Umbilical cord (tissue), 2 donors: ENCODE measurements around the gene TRMT10C. TPM values are rescaled to one million over a fixed set of nuclear protein-coding genes. Genes with fewer than 3 reads are reported as not detected.
"Not testable (repeated sequence)": the region's sequence is repeated elsewhere in the genome, so short reads cannot be mapped to it uniquely, and the experiment has no call there.

Source experiments
- DNase-seq: peaks from one replicate; pipeline ENCODE4 v3.0.0-alpha.2; 2015; ENCODE audit warnings: low spot score
- total RNA-seq: library from RNA; depleted of rRNA; stranded (reverse); fragments of >200 nt; gene quantifications from one replicate; pipeline ENCODE4 v1.2.3, GENCODE V29; 2014; ENCODE audit warnings: low replicate concordance; ENCODE audit not compliant: insufficient read depth

TRMT10C gene
- total RNA-seq, 1 donor from 2014 or later = 16.1 TPM

DNA sequence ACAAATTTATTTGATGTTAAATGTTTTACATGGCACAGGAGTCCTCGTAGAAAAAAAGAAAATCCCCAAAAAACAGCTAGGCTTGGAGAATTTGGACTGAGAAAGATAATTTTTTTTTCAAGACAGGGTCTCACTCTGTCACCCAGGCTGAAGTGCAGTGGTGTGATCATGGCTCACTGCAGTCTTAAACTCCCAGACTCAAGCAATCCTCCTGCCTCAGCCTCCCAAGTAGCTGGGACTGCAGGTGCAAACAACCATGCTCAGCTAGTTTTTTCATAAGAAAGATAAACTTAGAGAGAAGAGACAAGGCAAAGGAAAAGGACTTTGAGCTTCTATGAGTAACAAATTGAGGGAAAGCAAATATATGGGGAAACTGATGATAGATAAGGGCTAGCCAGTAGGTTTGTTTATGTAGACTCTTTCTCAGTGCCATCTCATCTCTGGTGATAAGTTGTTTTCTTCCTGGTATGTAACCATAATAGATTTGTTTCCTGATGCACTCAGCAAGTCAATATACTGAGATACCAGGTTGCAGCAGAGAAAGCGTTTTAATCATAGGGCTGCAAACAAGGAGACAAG lies 13.1 kb upstream of the TRMT10C start:
- DNase-seq = no peak

DNA sequence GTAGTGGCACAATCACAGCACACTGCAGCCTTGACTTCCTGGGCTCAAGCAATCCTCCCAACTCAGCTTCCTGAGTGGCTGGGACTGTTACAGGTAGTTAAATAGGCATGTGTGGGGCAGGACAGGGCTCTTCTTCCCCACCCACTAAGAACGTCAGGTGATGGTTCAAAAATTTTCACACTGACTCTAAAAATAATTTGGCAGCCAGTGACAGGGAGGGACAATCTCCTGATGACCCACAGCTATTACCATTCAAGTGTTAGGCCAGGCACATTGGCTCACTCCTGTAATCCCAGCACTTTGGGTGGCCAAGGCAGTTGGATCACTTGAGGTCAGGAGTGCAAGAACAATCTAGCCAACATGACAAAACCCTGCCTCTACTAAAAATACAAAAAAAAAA lies 12.2 kb upstream of the TRMT10C start:
- no peak for DNase-seq

DNA sequence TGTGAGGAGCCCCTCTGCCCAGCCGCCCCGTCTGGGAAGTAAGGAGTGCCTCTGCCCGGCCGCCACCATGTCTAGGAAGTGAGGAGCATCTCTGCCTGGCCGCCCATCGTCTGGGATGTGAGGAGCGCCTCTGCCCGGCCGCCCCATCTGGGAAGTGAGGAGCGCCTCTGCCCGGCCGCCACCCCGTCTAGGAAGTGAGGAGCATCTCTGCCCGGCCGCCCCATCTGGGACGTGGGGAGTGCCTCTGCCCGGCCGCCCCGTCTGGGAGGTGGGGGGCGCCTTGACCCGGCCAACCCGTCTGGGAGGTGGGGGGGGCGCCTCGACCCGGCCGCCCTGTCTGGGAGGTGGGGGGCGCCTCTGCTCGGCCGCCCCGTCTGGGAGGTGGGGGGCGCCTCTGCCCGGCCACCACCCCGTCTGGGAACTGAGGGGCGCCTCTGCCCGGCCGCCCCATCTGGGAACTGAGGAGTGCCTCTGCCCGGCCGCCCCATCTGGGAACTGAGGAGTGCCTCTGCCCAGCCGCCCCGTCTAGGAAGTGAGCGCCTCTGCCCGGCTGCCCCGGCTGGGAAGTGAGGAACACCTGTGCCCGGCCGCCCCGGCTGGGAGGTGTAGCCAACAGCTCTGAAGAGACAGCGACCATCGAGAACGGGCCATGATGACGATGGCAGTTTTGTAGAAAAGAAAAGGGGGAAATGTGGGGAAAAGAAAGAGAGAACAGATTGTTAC lies 10.1 kb upstream of the TRMT10C start:
- not testable (repeated sequence) for DNase-seq

DNA sequence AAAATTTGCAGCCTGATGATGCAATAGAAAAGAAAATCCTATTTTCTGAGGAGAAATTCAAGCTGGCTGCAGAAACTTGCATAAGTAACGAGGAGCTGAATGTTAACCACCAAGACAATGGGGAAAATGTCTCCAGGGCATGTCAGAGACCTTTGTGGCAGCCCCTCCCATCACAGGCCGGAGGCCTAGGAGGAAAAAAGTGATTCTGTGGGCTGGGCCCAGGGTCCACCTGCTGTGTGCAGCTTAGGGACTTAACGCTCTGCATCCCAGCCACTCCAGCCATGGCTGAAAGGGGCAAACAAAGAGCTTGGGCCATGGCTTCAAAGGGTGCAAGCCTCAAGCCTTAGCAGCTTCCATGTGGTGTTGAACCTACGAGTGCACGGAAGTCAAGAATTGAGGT lies 8.3 kb upstream of the TRMT10C start:
- DNase-seq = not testable (repeated sequence)

DNA sequence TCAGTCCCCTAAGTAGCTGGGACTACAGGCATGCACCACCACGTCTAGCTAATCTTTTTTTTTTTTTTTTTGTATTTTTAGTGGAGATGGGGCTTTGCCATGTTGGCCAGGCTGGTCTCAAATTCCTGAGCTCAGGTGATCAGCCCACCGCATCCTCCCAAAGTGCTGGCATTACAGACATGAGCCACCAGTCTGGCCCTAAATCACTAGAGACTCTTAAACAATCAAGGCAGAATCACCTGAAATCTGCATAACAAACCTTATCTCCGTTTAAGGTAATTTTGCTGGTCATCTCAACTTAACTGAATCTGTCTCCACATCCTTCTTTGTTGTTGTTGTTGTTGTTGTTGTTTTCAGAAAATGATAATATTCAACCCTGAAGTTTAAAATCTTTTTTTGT lies 5.6 kb upstream of the TRMT10C start:
- DNase-seq = no peak

DNA sequence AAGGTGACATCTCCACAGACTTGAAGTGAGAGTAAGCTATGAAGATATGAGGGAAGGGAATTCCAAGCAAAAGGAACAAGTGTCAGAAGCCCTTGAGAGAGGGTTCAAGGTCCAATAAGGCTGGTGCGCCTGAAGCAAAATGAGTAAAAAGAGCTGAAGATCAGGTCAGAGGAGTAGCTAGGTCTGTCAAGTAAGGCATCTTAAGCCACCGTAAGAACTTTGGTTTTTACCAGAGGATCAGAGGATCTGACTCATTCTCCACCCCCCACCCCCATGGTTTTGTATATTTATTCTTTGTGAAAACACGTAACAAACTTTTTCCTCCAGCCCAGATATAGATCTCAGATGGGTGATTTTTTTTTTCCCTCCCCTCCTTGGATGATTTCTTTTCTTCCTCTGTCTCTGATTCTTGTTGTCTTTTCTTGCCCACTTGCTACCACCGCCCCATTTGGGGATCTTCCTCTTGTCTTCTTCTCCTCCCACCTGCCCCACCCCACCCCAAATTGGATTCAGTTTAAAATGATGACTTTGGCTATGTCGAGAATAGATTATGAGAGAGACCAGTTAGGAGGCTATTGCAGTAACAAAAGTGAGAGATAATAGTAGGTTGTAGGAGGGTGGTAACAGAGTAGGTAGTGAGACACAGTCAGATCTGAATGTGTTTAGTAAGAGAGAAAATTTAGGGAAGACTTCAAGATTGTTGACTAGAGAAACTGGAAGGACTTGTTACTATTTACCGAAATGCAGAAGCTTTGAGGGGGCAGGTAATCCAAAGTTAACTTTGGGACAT lies 6.1 kb downstream of the TRMT10C start:
- DNase-seq = no peak

DNA sequence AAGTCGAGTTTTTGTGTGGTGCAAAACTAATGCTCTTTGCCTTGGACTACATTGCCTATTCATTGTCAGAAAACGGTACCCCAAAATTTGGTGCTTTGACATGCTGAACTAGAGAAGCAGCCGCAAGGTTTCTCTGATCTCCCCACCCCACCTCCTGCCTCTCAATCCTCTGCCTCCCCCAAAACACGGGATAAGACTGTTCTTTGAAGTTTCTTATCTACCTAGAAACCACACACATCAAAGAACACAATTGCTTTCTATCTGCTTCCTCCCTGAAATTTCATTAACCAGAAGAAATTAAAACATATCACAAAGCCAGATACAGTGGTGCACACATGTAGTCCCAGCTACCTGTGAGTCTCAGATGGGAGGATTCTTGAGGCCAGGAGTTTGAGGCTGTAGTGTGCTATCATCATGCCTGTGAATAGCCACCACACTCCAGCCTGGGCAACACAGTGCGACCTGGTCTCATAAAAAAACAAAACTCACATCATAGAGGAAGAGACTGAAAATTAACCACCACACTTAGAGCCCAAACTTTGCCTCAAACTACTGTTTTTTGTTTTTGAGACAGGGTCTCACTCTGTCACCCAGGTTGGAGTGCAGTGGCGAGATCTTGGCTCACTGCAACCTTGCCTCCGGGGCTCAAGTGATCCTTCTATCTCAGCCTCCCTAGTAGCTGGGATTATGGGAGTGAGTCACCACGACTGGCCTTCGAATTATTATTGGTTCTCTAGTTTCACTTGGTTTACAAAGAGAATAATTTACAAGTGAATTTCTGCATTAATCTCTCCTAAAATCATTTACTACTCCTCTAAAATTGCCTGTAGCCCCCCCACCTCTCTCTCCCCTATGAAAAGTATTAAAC lies 9.6 kb downstream of the TRMT10C start:
- no peak for DNase-seq

DNA sequence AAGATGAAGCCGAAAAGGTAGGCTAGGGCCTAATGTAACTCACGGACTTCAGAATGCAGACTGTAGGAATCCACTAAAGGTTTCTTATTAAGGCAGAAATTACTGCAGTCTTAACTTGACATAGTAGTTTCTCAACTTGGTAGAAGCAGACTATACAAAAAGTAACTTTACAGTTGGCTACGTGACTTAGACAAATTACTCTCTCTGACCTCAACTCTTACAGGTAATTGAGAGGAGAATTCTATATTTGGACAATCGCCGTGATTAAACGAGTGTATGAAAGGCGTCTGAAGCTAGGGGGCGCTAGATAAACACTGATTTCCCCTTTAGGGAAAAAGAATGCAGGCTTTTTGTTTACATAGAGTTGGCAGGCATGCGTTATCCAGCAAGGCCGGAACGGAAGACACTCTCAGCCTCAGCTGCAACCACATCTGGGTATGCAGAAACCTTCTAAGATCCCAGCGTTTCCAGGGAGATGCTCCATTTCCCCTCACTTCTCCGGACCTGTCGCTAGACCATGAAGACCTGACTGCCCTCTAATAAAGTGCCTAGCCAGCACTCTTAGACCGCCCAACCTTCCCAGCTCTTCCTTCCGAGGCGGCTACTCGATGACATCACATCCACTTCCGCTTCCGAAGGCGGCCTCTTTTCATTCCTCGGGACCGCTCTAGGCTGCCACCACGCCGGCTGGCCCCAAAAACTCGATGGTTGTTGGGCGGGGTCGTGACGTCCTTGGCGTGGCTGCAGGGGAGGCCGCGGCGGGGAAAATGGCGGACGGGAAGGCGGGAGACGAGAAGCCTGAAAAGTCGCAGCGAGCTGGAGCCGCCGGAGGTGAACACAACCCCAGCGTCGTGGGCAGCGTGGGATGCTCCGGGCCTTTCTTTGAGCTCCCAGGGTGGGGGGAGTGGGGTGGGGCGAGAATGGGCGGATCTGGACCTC lies 12.1 kb downstream of the TRMT10C start, which contains the start of gene PCNP:
Gene PCNP, plus strand, starts transcription at position 732 of the 939 bp plus-strand sequence. Its CDS starts 36 bp downstream, at position 768.
- DNase-seq = peak; percentile 100

DNA sequence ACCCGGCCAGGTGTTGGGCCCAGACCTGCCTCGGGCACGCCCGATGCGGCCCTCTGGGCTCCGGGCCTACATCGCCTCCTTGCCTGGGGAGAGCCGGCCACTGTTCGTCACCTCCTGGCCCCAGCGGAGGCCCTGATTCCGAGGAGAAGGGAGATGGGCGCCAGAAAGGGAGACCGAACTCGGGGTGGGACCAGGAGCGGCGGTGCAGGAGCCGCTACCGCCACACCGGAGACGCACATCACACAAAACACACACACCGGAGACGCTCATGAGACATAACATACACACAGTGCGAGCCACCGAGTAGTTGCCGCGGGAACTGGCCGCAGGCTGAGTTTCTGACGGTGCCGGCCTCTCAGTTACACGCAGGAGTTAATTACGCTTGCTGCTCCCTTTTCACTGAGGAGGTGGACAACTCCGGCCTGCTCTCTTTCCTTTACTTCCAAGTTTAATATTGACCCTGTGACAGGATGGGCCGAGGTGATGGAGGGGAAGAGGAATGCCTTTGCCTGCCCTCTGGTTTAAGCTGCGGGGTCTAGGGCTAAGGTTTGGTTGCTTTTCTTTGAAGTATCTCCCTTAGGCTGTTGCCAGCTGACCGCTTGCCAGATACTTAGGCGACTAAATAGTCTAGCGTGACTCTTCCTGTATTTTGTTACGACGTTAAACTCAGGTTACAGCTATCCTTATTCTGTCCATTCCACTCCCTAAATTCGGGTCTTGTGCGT lies 12.9 kb downstream of the TRMT10C start:
- peak; percentile 56 for DNase-seq

DNA sequence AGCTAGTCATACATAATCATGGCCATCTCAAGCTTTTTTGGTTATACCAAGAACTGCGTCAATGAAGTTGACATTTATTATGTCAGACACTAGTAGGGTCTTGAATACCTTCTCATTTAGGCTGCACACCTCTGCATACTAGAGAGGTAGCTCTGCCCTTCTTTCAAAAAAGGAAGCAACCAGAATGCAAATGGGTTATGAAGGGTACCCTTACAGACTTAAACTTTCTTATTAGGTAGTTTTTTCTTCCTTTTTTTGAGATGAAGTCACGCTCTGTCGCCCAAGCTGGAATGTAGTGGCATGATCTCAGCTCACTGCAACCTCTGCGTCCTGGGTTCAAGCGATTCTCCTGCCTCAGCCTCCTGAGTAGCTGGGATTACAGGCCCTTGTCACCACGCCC lies 15.6 kb downstream of the TRMT10C start:
- no peak for DNase-seq

DNA sequence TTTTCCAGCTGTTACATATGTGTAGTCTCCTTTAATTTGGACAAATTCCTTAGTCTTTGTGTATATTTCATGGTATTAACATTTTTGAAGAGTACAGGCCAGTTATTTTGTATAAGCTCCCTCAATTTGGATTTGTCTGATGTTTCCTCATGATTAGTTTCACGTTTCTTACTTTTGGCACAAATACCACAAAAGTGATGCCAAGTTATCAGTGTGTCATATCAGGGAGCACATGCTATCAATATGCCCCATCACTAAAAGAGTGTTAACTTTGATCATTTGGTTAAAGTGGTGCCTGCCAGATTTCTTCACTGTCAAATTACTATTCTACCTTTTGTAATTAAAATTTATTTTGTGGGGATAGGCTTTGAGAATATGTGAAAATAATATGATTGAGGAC lies 26.9 kb downstream of the TRMT10C start:
- DNase-seq = no peak

DNA sequence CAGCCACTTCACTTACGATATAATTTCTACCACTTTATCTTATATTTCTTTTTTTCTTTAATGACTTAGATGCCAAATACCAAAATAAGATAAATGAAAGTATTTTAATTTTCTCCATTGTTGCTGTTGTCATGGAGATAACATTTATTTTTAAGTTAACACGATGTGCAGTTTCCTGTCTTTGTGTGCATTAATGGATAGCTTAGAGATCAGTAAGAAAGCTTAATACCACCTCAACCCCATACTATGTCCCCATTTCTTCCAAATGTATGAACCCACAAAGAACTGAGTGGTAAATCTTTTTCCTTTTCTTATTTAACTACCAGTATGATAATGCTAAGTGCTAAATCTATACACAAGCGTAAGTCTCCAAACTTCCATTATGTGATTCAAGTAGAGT lies 29.4 kb downstream of the TRMT10C start:
- DNase-seq = no peak

DNA sequence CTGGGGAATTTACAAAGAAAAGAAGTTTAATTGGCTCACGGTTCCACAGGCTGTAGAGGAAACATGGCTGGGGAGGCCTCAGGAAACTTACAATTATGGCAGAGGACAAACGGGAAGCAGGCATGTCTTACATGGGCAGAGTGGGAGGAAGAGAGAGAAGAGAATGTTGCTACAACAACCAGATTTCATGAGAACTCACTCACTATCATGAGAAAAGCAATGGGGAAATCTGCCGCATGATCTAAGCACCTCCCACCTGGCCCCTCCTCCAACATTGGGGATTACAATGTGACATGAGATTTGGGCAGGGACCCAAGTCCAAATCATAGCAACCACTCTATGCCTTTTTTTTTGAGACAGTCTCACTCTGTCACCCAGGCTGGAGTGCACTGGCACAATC lies 41.1 kb downstream of the TRMT10C start:
- DNase-seq = no peak

DNA sequence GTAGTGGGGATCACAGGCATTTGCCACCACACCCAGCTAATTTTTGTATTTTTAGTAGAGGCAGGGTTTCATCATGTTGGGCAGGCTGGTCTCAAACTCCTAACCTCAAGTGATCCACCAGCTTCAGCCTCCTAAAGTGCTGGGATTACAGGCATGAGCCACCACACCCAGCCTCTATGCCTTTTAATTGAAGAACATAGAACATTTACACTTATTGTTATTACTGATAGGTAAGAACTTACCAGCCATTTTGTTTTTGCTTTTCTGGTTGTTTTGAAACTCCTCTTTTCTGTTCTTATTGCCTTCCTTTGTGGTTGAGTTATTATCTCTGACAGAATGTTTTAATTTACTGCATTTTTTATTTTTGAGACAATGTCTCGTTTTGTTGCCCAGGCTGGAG lies 41.5 kb downstream of the TRMT10C start:
- DNase-seq = no peak

DNA sequence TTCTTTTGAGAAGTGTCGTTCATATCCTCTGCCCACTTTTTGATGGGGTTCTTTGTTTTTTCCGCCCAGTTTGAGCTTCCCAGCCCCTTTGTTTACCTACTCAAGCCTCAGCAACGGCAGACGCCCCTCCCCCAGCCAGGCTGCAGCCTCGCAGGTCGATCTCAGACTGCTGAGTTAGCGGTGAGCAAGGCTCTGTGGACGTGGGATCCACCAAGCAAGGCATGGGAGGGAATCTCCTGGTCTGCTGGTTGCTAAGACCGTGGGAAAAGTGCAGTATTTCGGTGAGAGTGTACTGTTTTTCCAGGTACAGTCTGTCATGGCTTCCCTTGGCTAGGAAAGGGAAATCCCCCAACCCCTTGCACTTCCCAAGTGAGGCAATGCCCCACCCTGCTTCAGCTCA lies 43.7 kb downstream of the TRMT10C start:
- not testable (repeated sequence) for DNase-seq

DNA sequence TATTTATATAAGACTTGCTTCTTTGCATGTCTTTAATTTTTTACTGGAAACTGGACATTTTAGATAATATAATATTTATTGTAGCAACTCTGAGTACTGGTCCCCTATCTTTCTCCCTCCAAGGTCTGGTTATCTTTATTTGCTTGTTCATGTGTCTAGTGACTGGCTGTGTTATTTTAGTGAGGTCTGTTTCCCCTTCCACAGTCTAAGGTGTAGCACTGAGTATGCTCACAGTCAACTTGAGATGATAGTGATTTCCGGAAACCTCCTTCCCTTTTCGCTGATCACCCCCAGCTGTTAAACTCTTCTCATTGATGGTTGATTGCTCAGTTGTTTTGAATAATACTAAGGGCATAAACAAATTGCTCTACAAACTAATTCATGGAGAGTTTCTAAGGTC lies 49.4 kb downstream of the TRMT10C start:
- DNase-seq = no peak

DNA sequence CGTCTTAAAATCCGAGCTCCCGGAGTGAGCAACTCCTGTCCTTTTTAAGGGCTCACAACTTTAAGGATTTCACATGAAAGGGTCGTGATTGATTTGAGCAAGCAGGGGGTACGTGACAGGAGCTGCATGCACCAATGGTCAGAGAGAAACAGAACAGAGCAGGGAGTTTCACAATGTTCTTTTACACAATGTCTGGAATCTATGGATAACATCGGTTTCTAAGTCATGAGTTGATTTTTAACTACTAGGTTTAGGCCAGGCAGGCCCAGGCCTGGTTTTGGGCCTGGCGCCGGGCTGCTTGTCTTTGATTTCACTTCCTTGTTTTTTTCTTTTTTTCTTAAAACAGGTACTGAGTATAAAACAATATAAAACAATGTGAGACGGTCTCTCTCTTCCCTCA lies 51.3 kb downstream of the TRMT10C start:
- DNase-seq = not testable (repeated sequence)

DNA sequence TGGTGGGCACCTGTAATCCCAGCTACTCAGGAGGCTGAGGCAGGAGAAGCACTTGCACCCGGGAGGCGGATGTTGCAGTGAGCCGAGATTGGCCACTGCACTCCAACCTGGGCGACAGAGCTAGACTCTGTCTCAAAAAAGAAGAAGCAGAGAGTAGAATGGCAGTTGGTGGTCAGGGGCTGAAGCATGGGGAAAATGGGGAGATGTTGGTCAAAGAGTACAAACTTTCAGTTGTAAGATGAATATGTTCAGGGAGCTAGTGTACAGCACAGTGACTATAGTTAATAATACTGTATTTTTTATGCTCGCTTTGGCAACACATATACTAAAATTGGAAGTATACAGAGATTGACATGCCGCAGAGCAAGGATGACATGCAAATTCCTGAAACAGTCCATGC lies 53.9 kb downstream of the TRMT10C start:
- no peak for DNase-seq
